ENCODE data around the gene RPS3. TPM values are rescaled to one million over a fixed set of nuclear protein-coding genes. Genes with fewer than 3 reads are reported as not detected.

The RPS3 gene
- total and polyA plus RNA-seq, 5 donors from 2014 or later, result 3,495 to 6,708 (median 4,679) TPM

DNA sequence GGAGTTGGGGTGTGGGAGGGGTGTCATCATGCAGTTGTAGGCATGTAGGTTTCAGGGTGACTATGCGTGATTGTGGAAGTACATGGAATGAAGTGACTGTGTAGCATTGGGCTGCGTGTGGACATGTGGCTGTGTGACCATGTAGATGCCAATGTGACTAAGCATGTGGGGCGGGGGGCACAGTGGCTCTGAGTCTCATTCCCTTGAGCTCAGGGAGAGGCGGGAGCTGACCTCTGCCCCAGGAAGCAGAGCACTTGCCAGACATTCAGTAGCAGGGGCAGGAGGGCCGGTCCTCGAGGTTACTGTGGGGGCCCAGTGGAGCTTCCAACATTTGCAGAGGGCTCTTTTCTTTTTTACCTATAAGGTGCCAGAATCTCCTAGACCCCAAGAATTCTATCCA lies 34.1 kb downstream of the RPS3 start:
- ATAC-seq (ENCODE audit: low read depth in 2 of 2), result no peak

DNA sequence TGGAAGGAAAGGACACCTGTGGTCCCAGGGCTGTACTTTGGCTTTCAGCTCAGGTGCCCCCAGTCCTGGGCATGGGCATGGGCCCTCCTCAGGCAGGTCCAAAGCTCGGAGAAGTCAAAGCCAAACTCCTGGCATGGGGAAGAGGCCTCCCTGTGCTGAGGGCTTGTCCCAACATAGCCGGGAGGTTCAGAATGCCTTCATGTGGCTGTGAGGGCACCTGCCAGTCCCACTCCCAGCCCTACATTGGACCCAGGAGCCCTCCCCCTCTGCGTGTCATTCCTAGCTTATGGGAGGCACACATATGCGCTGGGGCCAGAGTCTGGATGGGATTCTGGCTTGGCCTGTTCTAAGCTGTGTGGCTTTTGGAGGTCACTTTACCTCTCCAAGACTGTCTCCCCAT lies 34.7 kb downstream of the RPS3 start:
- Histone ChIP-seq H3K4me3 (ENCODE audit: low read depth, low read length) (no peak overlapping the region), H3K4me1 (ENCODE audit: control insufficient read depth, insufficient read depth, low read length, poor library complexity, severe bottlenecking) (peaks cover 12% of the 10 kb centered on the region), H3K27ac (ENCODE audit: insufficient read depth, low read length, poor library complexity, severe bottlenecking) (no peak overlapping the region), H3K36me3 (ENCODE audit: control insufficient read depth, insufficient read depth, low read length) (peaks cover 7% of the 10 kb centered on the region), H3K9me3 (ENCODE audit: control insufficient read depth in 2 of 2, low read length in 2 of 2) (peaks cover 0 to 6% of the 10 kb centered on the region in 2 experiments), H3K27me3 (ENCODE audit: control insufficient read depth, insufficient read depth, low read length) (peaks cover 8% of the 10 kb centered on the region)
- DNase-seq (no peak), ATAC-seq (ENCODE audit: low read depth in 2 of 2) (no peak)
- Mint-ChIP-seq H3K9me3 (peaks cover 0 to 4% (median 2%) of the 10 kb centered on the region in 7 donors), H3K4me1 (peaks cover 0 to 20% (median 13%) of the 10 kb centered on the region in 4 donors), H3K36me3 (peaks cover 18% of the 10 kb centered on the region), H3K27me3 (peaks cover 29% of the 10 kb centered on the region), H3K4me3 (no peak overlapping the region), H3K27ac (no peak overlapping the region)

More for the DNA sequence above, 34.1 kb downstream of the RPS3 start:
- peaks cover 13% of the 10 kb centered on the region for H3K36me3 Mint-ChIP-seq
- H3K27ac Mint-ChIP-seq, result no peak overlapping the region
- H3K4me1 ChIP-seq (ENCODE audit: control insufficient read depth, insufficient read depth, low read length, poor library complexity, severe bottlenecking), result peaks cover 12% of the 10 kb centered on the region
- H3K27me3 Mint-ChIP-seq, result peaks cover 35% of the 10 kb centered on the region
- peaks cover 0 to 4% (median 2%) of the 10 kb centered on the region in 7 donors for H3K9me3 Mint-ChIP-seq
- H3K4me1 Mint-ChIP-seq, result peaks cover 0 to 25% (median 14%) of the 10 kb centered on the region in 4 donors
- peaks cover 7% of the 10 kb centered on the region for H3K36me3 ChIP-seq (ENCODE audit: control insufficient read depth, insufficient read depth, low read length)
- no peak overlapping the region for H3K4me3 ChIP-seq (ENCODE audit: low read depth, low read length)
- peaks cover 12% of the 10 kb centered on the region for H3K27me3 ChIP-seq (ENCODE audit: control insufficient read depth, insufficient read depth, low read length)
- DNase-seq, result no peak
- H3K9me3 ChIP-seq (ENCODE audit: control insufficient read depth in 2 of 2, low read length in 2 of 2), result peaks cover 0 to 7% of the 10 kb centered on the region in 2 experiments
- H3K4me3 Mint-ChIP-seq, result peak overlapping the region in 1 of 4 donors; percentile 77
- no peak overlapping the region for H3K27ac ChIP-seq (ENCODE audit: insufficient read depth, low read length, poor library complexity, severe bottlenecking)

DNA sequence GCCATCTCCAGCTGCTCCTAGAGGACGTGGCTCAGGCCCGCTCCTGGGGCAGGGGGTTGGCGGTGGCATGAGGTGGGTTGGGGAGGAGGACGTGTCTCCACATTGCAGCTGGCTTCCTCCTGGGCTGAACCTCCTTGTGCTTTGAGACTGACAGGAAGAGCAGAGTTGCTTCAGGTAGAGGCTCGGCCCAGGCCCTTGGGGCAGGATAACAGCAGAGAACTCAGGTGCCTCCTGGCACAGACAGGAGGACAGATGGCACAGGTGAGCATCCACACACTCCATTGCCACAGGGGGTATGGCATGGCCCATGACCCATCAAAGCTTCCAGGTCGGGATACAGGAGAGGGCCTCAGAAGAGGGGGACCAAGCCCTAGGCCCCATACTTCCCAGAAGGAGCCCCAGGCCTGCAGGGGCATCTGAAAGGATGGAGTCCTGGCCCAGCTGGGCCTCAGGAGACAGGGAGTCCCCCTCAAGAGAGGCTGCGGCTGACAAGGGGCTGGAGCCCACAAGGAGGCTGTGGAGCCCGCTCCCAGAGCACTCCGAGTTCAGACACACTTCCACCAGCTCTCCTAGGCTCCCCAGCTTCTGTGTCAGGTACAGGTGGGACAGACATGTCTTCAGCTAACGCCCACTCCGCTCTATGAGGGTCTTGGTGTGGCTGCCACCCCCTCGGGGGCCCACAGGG lies 35.7 kb downstream of the RPS3 start:
- Histone ChIP-seq H3K27ac (ENCODE audit: insufficient read depth, low read length, poor library complexity, severe bottlenecking) (no peak overlapping the region), H3K27me3 (ENCODE audit: control insufficient read depth, insufficient read depth, low read length) (peaks cover 5% of the 10 kb centered on the region), H3K36me3 (ENCODE audit: control insufficient read depth, insufficient read depth, low read length) (peaks cover 7% of the 10 kb centered on the region), H3K9me3 (ENCODE audit: control insufficient read depth in 2 of 2, low read length in 2 of 2) (no peaks in the 10 kb centered on the region), H3K4me3 (ENCODE audit: low read depth, low read length) (no peak overlapping the region), H3K4me1 (ENCODE audit: control insufficient read depth, insufficient read depth, low read length, poor library complexity, severe bottlenecking) (peaks cover 8% of the 10 kb centered on the region)
- ATAC-seq (ENCODE audit: low read depth in 2 of 2), result no peak
- H3K27me3 Mint-ChIP-seq, result peaks cover 25% of the 10 kb centered on the region
- H3K4me1 Mint-ChIP-seq, result peaks cover 0 to 15% (median 9%) of the 10 kb centered on the region in 4 donors
- H3K27ac Mint-ChIP-seq, result no peak overlapping the region
- H3K36me3 Mint-ChIP-seq, result peaks cover 18% of the 10 kb centered on the region
- no peak overlapping the region for H3K4me3 Mint-ChIP-seq
- H3K9me3 Mint-ChIP-seq, result peaks cover 0 to 2% (median 0%) of the 10 kb centered on the region in 7 donors
- no peak for DNase-seq

DNA sequence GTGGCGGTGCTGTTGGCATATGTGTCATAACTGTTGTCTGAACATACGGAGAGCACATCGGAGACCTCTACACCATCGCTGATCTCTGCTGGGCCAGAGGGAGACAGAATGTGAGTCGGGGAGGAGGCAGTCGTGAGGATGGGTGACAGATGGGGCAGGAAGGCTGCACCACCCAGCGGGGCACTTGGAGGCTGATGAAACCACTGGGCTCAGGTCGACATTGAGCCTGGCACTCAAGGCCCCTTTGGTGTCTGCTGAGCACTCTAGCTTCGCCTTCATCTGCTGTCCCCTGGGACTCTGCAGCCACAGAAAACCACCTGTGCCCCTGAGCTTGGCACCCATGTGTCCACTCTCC lies 36.2 kb downstream of the RPS3 start:
- ATAC-seq (ENCODE audit: low read depth in 2 of 2) (no peak), DNase-seq (no peak)
- Histone ChIP-seq H3K36me3 (ENCODE audit: control insufficient read depth, insufficient read depth, low read length) (peaks cover 7% of the 10 kb centered on the region), H3K27ac (ENCODE audit: insufficient read depth, low read length, poor library complexity, severe bottlenecking) (no peak overlapping the region), H3K4me3 (ENCODE audit: low read depth, low read length) (no peak overlapping the region), H3K4me1 (ENCODE audit: control insufficient read depth, insufficient read depth, low read length, poor library complexity, severe bottlenecking) (peaks cover 5% of the 10 kb centered on the region), H3K9me3 (ENCODE audit: control insufficient read depth in 2 of 2, low read length in 2 of 2) (no peaks in the 10 kb centered on the region), H3K27me3 (ENCODE audit: control insufficient read depth, insufficient read depth, low read length) (peaks cover 5% of the 10 kb centered on the region)
- H3K36me3 Mint-ChIP-seq, result peaks cover 18% of the 10 kb centered on the region
- no peak overlapping the region for H3K27ac Mint-ChIP-seq
- peaks cover 0 to 2% (median 0%) of the 10 kb centered on the region in 7 donors for H3K9me3 Mint-ChIP-seq
- peaks cover 23% of the 10 kb centered on the region for H3K27me3 Mint-ChIP-seq
- peaks cover 0 to 14% (median 8%) of the 10 kb centered on the region in 4 donors for H3K4me1 Mint-ChIP-seq
- H3K4me3 Mint-ChIP-seq, result no peak overlapping the region

DNA sequence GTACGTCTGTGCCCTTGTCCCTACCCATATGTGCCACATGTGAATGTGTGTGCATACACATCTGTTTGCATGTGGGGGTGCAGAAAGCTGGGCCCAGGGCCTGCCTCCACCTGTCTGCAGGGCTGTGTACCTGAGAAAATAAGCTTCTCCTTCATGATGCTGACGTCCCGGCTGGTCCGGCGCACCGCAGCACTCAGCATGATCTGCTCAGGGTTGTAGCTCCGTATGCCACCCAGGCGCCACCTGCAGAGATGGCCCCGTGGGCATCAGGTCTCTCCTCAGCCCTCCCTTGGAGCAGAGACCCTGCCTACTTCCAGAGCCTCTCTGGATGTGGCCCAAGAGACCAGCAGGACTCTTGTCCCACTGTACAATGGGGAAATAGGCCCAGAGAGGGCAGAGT lies 37.5 kb downstream of the RPS3 start:
- no peak overlapping the region for H3K4me3 ChIP-seq (ENCODE audit: low read depth, low read length)
- DNase-seq (no peak), ATAC-seq (ENCODE audit: low read depth in 2 of 2) (no peak)
- H3K27ac Mint-ChIP-seq, result no peak overlapping the region
- no peak overlapping the region for H3K4me3 Mint-ChIP-seq
- H3K4me1 ChIP-seq (ENCODE audit: control insufficient read depth, insufficient read depth, low read length, poor library complexity, severe bottlenecking), result no peaks in the 10 kb centered on the region
- H3K9me3 Mint-ChIP-seq, result peaks cover 0 to 2% (median 0%) of the 10 kb centered on the region in 7 donors
- no peaks in the 10 kb centered on the region for H3K27me3 ChIP-seq (ENCODE audit: control insufficient read depth, insufficient read depth, low read length)
- peaks cover 0 to 4% (median under 1%) of the 10 kb centered on the region in 4 donors for H3K4me1 Mint-ChIP-seq
- peaks cover 18% of the 10 kb centered on the region for H3K36me3 Mint-ChIP-seq
- H3K27ac ChIP-seq (ENCODE audit: insufficient read depth, low read length, poor library complexity, severe bottlenecking), result no peak overlapping the region
- peaks cover 7% of the 10 kb centered on the region for H3K36me3 ChIP-seq (ENCODE audit: control insufficient read depth, insufficient read depth, low read length)
- peaks cover 10% of the 10 kb centered on the region for H3K27me3 Mint-ChIP-seq
- no peaks in the 10 kb centered on the region for H3K9me3 ChIP-seq (ENCODE audit: control insufficient read depth in 2 of 2, low read length in 2 of 2)

DNA sequence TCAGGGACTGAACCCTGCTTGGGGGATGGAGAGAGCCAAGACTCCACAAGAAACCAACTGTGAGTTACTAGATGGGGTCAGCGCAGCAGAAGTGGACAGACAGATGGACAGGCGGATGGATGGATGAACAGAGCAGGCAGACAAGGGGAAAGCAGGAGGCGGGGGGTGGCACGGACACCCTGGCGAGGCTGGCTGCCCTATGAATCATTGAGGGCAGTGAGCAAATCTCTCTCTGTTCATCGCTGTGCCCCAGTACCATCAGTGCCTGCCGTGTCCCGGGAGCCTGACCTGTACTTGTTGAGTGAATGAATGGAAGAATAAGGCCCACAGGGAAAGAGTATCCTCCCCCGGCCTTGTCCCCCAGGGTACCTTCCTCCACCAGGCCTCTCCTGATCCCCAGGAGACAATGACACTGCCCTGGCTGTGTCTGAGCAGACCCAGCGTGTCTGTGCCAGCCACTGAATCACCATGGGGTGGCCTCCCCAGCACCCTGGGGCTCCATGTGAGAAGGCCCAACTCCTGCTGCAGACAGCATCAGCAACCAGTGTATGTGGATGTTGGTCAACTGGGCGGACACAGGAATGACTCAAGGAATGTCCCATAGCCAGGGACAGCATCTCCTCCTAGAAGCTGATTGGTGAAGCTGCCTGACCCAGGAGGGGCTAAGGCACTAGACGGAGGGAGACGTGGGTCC lies 38.8 kb downstream of the RPS3 start:
- peaks cover 7% of the 10 kb centered on the region for H3K36me3 ChIP-seq (ENCODE audit: control insufficient read depth, insufficient read depth, low read length)
- Mint-ChIP-seq H3K4me3 (no peak overlapping the region), H3K36me3 (peaks cover 18% of the 10 kb centered on the region), H3K9me3 (no peaks in the 10 kb centered on the region), H3K27ac (peak overlapping the region in 1 of 3 donors; percentile 81), H3K4me1 (no peaks in the 10 kb centered on the region), H3K27me3 (peaks cover 4% of the 10 kb centered on the region)
- no peaks in the 10 kb centered on the region for H3K9me3 ChIP-seq (ENCODE audit: control insufficient read depth in 2 of 2, low read length in 2 of 2)
- no peaks in the 10 kb centered on the region for H3K4me1 ChIP-seq (ENCODE audit: control insufficient read depth, insufficient read depth, low read length, poor library complexity, severe bottlenecking)
- H3K27ac ChIP-seq (ENCODE audit: insufficient read depth, low read length, poor library complexity, severe bottlenecking), result no peak overlapping the region
- H3K27me3 ChIP-seq (ENCODE audit: control insufficient read depth, insufficient read depth, low read length), result no peaks in the 10 kb centered on the region
- H3K4me3 ChIP-seq (ENCODE audit: low read depth, low read length), result no peak overlapping the region
- ATAC-seq (ENCODE audit: low read depth in 2 of 2), result no peak
- DNase-seq, result no peak

DNA sequence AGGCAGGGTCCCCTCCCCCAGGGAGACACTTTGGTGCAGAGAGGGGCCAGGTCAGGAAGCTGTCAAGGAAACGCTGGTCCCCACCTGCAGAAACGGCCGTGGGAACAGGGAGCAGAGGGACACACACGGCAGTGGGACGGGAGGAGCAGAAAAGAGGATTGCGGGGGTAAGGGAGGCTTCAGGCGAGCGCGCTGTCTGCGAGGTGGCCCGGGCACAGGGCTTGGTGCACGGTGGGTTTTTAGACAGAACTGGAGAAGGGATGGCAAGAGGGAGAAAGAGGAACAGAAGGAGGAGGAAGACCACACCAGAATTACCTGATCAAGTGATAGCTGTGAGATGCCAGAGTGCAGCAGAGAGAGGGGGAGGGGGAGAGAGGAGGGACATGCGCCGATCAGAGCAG lies 39.7 kb downstream of the RPS3 start:
- Histone ChIP-seq H3K27me3 (ENCODE audit: control insufficient read depth, insufficient read depth, low read length) (no peaks in the 10 kb centered on the region), H3K36me3 (ENCODE audit: control insufficient read depth, insufficient read depth, low read length) (peaks cover 11% of the 10 kb centered on the region), H3K27ac (ENCODE audit: insufficient read depth, low read length, poor library complexity, severe bottlenecking) (no peak overlapping the region), H3K4me1 (ENCODE audit: control insufficient read depth, insufficient read depth, low read length, poor library complexity, severe bottlenecking) (no peaks in the 10 kb centered on the region), H3K4me3 (ENCODE audit: low read depth, low read length) (no peak overlapping the region), H3K9me3 (ENCODE audit: control insufficient read depth in 2 of 2, low read length in 2 of 2) (no peaks in the 10 kb centered on the region)
- H3K27ac Mint-ChIP-seq, result no peak overlapping the region
- peaks cover 18% of the 10 kb centered on the region for H3K36me3 Mint-ChIP-seq
- peaks cover 4% of the 10 kb centered on the region for H3K27me3 Mint-ChIP-seq
- no peaks in the 10 kb centered on the region for H3K9me3 Mint-ChIP-seq
- no peak overlapping the region for H3K4me3 Mint-ChIP-seq
- ATAC-seq (ENCODE audit: low read depth in 2 of 2) (no peak), DNase-seq (no peak)
- H3K4me1 Mint-ChIP-seq, result no peaks in the 10 kb centered on the region
